ENCODE measurements around the gene MRPS26.
"Not testable (repeated sequence)": the region's sequence is repeated elsewhere in the genome, so short reads cannot be mapped to it uniquely, and the experiment has no call there.

DNA sequence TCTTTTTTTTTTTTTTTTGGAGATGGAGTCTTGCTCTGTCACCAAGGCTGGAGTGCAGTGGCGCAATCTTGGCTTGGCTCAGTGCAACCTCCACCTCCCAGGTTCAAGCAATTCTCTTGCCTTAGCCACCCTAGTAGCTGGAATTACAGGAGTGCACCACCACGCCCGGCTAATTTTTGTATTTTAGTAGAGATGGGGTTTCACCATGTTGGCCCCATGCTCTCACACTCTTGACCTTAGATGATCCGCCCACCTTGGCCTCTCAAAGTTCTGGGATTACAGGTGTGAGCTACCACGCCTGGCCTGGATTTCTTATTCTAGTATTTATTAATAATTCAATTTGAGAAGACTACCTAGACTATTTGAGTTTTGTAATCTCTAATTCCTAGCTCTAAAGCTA, 30.6 kb upstream of the MRPS26 start:
- TF ChIP-seq, protein P1, sequence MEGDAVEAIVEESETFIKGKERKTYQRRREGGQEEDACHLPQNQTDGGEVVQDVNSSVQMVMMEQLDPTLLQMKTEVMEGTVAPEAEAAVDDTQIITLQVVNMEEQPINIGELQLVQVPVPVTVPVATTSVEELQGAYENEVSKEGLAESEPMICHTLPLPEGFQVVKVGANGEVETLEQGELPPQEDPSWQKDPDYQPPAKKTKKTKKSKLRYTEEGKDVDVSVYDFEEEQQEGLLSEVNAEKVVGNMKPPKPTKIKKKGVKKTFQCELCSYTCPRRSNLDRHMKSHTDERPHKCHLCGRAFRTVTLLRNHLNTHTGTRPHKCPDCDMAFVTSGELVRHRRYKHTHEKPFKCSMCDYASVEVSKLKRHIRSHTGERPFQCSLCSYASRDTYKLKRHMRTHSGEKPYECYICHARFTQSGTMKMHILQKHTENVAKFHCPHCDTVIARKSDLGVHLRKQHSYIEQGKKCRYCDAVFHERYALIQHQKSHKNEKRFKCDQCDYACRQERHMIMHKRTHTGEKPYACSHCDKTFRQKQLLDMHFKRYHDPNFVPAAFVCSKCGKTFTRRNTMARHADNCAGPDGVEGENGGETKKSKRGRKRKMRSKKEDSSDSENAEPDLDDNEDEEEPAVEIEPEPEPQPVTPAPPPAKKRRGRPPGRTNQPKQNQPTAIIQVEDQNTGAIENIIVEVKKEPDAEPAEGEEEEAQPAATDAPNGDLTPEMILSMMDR (IDR thresholded peaks at IDR 0.05; ENCODE audit: poor library complexity): not testable (repeated sequence)
- TF ChIP-seq EZH2 (IDR thresholded peaks at IDR 0.05; ENCODE audit: borderline replicate concordance); EZH2phosphoT487 (IDR thresholded peaks at IDR 0.05; ENCODE audit: low read depth, severe bottlenecking, unreplicated experiment): not testable (repeated sequence)

All from hepatocyte (in vitro differentiated cells).